OCI-LY7 (cell line): ENCODE data around the gene ALK.

Experiments
- CTCF ChIP-seq: fragments of 200-600 bp; sonication (generic); conservative IDR thresholded peaks from 2 replicates; pipeline ENCODE4 v1.5.1; 2014; ENCODE audit warnings: mild to moderate bottlenecking, antibody characterized with exemption, low read length, moderate library complexity, mixed read lengths
- EZH2phosphoT487 ChIP-seq: fragments of 200-600 bp; sonication (generic); IDR thresholded peaks from 2 replicates; pipeline ENCODE4 v1.6.1; 2018; ENCODE audit warnings: low read depth, borderline replicate concordance, mild to moderate bottlenecking, mixed run types, antibody characterized with exemption, low read length, moderate library complexity, mixed read lengths

GRCh38 chr2:29759360-29759759, 162.0 kb downstream of the ALK start:
- TF ChIP-seq CTCF: no peak
- TF ChIP-seq EZH2phosphoT487: no peak
